K562 (cell line): Measurements from ENCODE around the gene FOXA3. TPM values are rescaled to one million over a fixed set of nuclear protein-coding genes. Genes with fewer than 3 reads are reported as not detected.
A peak's percentile ranks its signal among the peaks of the same experiment; 100 is the strongest.

Experiments used
- BCOR ChIP-seq: fragments of 450-650 bp; IDR thresholded peaks from 2 replicates; pipeline ENCODE4 v1.6.1; 2016
- CREB1 ChIP-seq, 2 experiments: sonication (generic) in 1 of 2; formaldehyde crosslinking in 1 of 2; IDR thresholded peaks; 2 replicates each; pipeline versions ENCODE4 v1.6.1 to v1.8.0; 2012 to 2022; ENCODE audit warnings: inconsistent platforms in 1 of 2, mild to moderate bottlenecking in 1 of 2, missing genetic modification reagents in 1 of 2, moderate library complexity in 1 of 2
- GMEB1 ChIP-seq: fragments of 250-450 bp; sonication (Bioruptor Pico); IDR thresholded peaks from 2 replicates; pipeline ENCODE4 v1.4.0; 2020; ENCODE audit warnings: mild to moderate bottlenecking
- IRF1 ChIP-seq: sonication (generic); formaldehyde crosslinking; IDR thresholded peaks from 2 replicates; pipeline ENCODE4 v1.8.0; 2022; ENCODE audit warnings: missing genetic modification reagents, mild to moderate bottlenecking, borderline replicate concordance
- KLF13 ChIP-seq: fragments of 450-650 bp; IDR thresholded peaks from 2 replicates; pipeline ENCODE4 v1.6.1; 2016; ENCODE audit warnings: missing genetic modification characterization, low read depth, mild to moderate bottlenecking, missing compliant biosample characterization, moderate library complexity, borderline replicate concordance
- NBN ChIP-seq: fragments of 450-650 bp; IDR thresholded peaks from 2 replicates; pipeline ENCODE4 v1.6.1; 2016; ENCODE audit warnings: low read depth, mild to moderate bottlenecking
- NR2C1 ChIP-seq, 2 experiments: fragments of 450-650 bp; IDR thresholded peaks; 2 replicates each; pipeline ENCODE4 v1.6.1; 2017; ENCODE audit warnings: mild to moderate bottlenecking in 2 of 2, antibody characterized with exemption in 1 of 2, inconsistent platforms in 1 of 2, missing compliant biosample characterization in 1 of 2, missing genetic modification characterization in 1 of 2
- NR3C1 ChIP-seq: sonication (generic); formaldehyde crosslinking; IDR thresholded peaks from 2 replicates; pipeline ENCODE4 v1.8.1; 2022; ENCODE audit warnings: missing genetic modification reagents
- RBBP5 ChIP-seq: fragments of 200-600 bp; sonication (generic); IDR thresholded peaks from 2 replicates; pipeline ENCODE4 v1.6.1; 2012; ENCODE audit warnings: borderline replicate concordance, mild to moderate bottlenecking, low read length, control low read depth, inconsistent platforms; ENCODE audit not compliant: insufficient read depth, poor library complexity, severe bottlenecking
- TAL1 ChIP-seq: fragments of 450-650 bp; IDR thresholded peaks from 2 replicates; pipeline ENCODE4 v1.6.1; 2016; ENCODE audit warnings: mild to moderate bottlenecking
- ZNF274 ChIP-seq: IDR thresholded peaks from 2 replicates; pipeline ENCODE4 v1.6.1; 2011; ENCODE audit warnings: low read depth, mild to moderate bottlenecking, low read length, moderate library complexity, borderline replicate concordance
- ZNF318 ChIP-seq, 2 experiments: fragments of 450-650 bp; IDR thresholded peaks; 2 replicates each; pipeline ENCODE4 v1.6.1; 2016; ENCODE audit warnings: mild to moderate bottlenecking in 2 of 2, borderline replicate concordance in 1 of 2, low read depth in 1 of 2, moderate library complexity in 1 of 2
- polyA plus RNA-seq, 8 experiments: library from polyadenylated mRNA; depleted of rRNA in 4 of 8; stranded (reverse) in 5 of 8; unstranded in 3 of 8; fragments of >200 nt; fragmentation: Nextera tagmentation in 2 of 8; fragmentation: Illumina TruSeq in 1 of 8; extraction: Ambion mirVana in 2 of 8; extraction: Trizol in 1 of 8; gene quantifications; 2 replicates each; pipeline versions ENCODE4 v1.2.1 to v1.2.3, GENCODE V29; 2011 to 2014; ENCODE audit warnings: inconsistent platforms in 1 of 8, missing spikeins in 1 of 8
- total RNA-seq, 7 experiments: library from RNA; depleted of rRNA in 6 of 7; stranded (reverse); fragments of >200 nt in 6 of 7; fragmentation: Illumina TruSeq in 2 of 7; extraction: Trizol in 2 of 7; gene quantifications; 2 replicates each; pipeline versions ENCODE4 v1.2.1 to v1.2.3, GENCODE V29; 2011 to 2021; ENCODE audit warnings: low replicate concordance in 1 of 7
- TF ChIP-seq, protein P1 (sequence below): conservative IDR thresholded peaks from 2 replicates; pipeline ENCODE4 v1.6.1; 2011; ENCODE audit warnings: low read depth, mild to moderate bottlenecking, low read length; ENCODE audit not compliant: control insufficient read depth

FOXA3 gene
- total and polyA plus RNA-seq, 9 of the 15 experiments (the other 6 are each of a cell fraction or from before 2014, with no cell fraction given) = 1.3 to 15.5 (median 4.7) TPM

GRCh38 chr19:45885556-45886426 lies 21.7 kb downstream of the FOXA3 start, which contains the start of gene IRF2BP1 (continued):
- TF ChIP-seq TAL1 = no peak
- no peak for TF ChIP-seq BCOR
- TF ChIP-seq ZNF318 (IDR thresholded peaks at IDR 0.05; ENCODE audit: borderline replicate concordance in 1 of 2, low read depth in 1 of 2) = no peak
- TF ChIP-seq NR2C1 (IDR thresholded peaks at IDR 0.05) = no peak
- TF ChIP-seq NR2C1 (tag; IDR thresholded peaks at IDR 0.05) = peak; percentile 48; the same call in 1 of the 2 replicates
- 0 out of 2 replicates have a peak, but pooled peaks have one; percentile 14 for TF ChIP-seq NBN
- TF ChIP-seq, protein P1, sequence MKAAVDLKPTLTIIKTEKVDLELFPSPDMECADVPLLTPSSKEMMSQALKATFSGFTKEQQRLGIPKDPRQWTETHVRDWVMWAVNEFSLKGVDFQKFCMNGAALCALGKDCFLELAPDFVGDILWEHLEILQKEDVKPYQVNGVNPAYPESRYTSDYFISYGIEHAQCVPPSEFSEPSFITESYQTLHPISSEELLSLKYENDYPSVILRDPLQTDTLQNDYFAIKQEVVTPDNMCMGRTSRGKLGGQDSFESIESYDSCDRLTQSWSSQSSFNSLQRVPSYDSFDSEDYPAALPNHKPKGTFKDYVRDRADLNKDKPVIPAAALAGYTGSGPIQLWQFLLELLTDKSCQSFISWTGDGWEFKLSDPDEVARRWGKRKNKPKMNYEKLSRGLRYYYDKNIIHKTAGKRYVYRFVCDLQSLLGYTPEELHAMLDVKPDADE = peak; percentile 86
- no peak for TF ChIP-seq IRF1 (CRISPR knock-in tag)
- TF ChIP-seq CREB1 (IDR thresholded peaks at IDR 0.05) = no peak
- 0 out of 2 replicates have a peak, but pooled peaks have one; percentile 38 for TF ChIP-seq CREB1 (CRISPR knock-in tag; IDR thresholded peaks at IDR 0.05)
- no peak for TF ChIP-seq KLF13 (tag)
- TF ChIP-seq GMEB1 (CRISPR knock-in tag) = peak; percentile 27; the same call in 1 of the 2 replicates
- TF ChIP-seq ZNF274 = no peak
- TF ChIP-seq RBBP5 = no peak
- peak; percentile 26 for TF ChIP-seq NR3C1 (CRISPR knock-in tag)
